Cardiac muscle cell (in vitro differentiated cells and primary cell): ENCODE data around the gene USP54. TPM values are rescaled to one million over a fixed set of nuclear protein-coding genes. Genes with fewer than 3 reads are reported as not detected.

Source experiments
- DNase-seq, 2 donors: peaks; one replicate each; pipeline versions ENCODE4 v3.0.0 to v3.0.0-alpha.2; 2010 to 2017; ENCODE audit warnings: low read depth in 1 of 2, low spot score in 1 of 2
- H3K27ac ChIP-seq: fragments of 200-600 bp; sonication (generic); 2 replicates; pipeline ENCODE4 v1.5.1; 2016
- H3K27me3 ChIP-seq: fragments of 200-600 bp; sonication (generic); 2 replicates; pipeline ENCODE4 v1.6.0; 2016; ENCODE audit warnings: control low read depth
- H3K36me3 ChIP-seq: fragments of 200-600 bp; sonication (generic); 2 replicates; pipeline ENCODE4 v1.5.1; 2016; ENCODE audit warnings: control low read depth
- H3K4me1 ChIP-seq: fragments of 200-600 bp; sonication (generic); 2 replicates; pipeline ENCODE4 v1.8.1; 2017; ENCODE audit warnings: low read depth, mild to moderate bottlenecking, mixed run types
- H3K4me3 ChIP-seq: fragments of 200-600 bp; sonication (generic); 2 replicates; pipeline ENCODE4 v1.5.1; 2016; ENCODE audit warnings: mild to moderate bottlenecking
- H3K9me3 ChIP-seq: fragments of 200-600 bp; sonication (generic); 2 replicates; pipeline ENCODE4 v1.5.1; 2017; ENCODE audit warnings: low read depth, mild to moderate bottlenecking, control low read depth
- polyA plus RNA-seq: library from polyadenylated mRNA; unstranded; fragments of >200 nt; fragmentation: Nextera tagmentation; extraction: Ambion mirVana; gene quantifications from 2 replicates; pipeline ENCODE4 v1.2.1, GENCODE V29; 2016
- total RNA-seq: library from RNA; depleted of rRNA; stranded (reverse); fragments of >200 nt; gene quantifications from 2 replicates; pipeline ENCODE4 v1.2.3, GENCODE V29; 2016
- TF ChIP-seq, protein P1 (sequence below): IDR thresholded peaks from 2 replicates; pipeline ENCODE4 v1.5.1; 2012; ENCODE audit warnings: low read depth, mild to moderate bottlenecking, low read length

Gene USP54
- total and polyA plus RNA-seq, 2 experiments from 2014 or later = 10.6 to 12.4 TPM

DNA sequence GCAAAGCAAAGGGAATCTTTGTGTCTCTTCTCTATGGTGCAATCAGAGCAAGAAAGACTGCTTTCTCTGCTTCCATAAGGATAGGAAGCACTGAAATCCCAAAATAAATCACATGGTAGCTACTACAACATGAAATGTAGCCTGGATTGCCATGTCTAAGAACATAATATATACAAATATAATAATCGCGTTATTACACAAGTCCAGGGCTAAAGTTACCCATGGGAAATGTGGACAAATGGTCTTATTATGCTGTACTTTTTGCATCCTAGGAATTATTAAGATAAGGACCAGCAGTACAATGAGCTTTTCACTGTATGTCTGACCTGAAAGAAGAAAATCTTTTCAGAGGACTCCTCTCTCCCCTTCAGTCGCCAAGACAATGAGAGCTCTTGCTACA lies 71.8 kb downstream of the USP54 start:
- DNase-seq = no peak
- Histone ChIP-seq H3K27ac (no peak overlapping the region), H3K4me3 (no peak overlapping the region), H3K36me3 (peaks cover 18% of the 10 kb centered on the region), H3K27me3 (no peaks in the 10 kb centered on the region), H3K4me1 (peaks cover 7% of the 10 kb centered on the region), H3K9me3 (no peaks in the 10 kb centered on the region)
- TF ChIP-seq, protein P1, sequence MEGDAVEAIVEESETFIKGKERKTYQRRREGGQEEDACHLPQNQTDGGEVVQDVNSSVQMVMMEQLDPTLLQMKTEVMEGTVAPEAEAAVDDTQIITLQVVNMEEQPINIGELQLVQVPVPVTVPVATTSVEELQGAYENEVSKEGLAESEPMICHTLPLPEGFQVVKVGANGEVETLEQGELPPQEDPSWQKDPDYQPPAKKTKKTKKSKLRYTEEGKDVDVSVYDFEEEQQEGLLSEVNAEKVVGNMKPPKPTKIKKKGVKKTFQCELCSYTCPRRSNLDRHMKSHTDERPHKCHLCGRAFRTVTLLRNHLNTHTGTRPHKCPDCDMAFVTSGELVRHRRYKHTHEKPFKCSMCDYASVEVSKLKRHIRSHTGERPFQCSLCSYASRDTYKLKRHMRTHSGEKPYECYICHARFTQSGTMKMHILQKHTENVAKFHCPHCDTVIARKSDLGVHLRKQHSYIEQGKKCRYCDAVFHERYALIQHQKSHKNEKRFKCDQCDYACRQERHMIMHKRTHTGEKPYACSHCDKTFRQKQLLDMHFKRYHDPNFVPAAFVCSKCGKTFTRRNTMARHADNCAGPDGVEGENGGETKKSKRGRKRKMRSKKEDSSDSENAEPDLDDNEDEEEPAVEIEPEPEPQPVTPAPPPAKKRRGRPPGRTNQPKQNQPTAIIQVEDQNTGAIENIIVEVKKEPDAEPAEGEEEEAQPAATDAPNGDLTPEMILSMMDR = no peak

DNA sequence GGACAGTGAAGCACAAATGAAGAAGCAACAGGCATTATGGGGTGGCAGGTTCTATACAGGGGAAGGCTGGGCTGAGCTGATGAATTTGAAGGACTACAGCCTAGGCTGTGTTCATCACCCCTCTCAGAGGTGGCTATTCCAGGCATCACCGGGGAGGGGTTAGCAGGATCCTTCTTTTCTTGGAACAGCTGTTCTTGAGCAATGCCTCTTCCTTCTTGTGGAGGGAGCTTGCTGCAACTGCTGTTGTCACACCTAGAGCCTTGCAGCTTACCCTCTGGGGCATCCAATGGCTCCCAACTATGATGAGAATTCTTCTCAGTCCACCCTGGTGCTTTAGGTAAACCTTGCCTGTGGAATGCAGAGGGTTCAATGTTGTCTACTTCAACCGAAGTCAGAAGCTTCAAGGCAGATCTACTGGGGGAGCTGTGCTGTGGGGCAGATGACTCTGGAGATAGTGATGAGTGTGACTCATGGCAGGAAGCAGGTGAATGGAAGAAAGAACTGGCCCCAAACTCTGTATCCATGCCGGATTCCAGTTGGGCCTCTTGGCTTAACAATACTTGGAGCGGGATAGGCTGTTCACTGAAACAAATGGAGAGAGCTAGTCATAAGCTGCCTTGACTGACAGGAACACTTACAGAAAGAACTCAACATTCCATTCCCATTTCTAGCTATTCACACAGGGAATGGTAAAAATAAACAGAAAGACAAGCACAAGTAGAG lies 73.8 kb downstream of the USP54 start:
- H3K36me3 ChIP-seq = peaks cover 11% of the 10 kb centered on the region
- H3K27ac ChIP-seq = peak overlapping the region; percentile 67
- no peak for DNase-seq
- H3K4me1 ChIP-seq = peaks cover 7% of the 10 kb centered on the region
- no peak overlapping the region for H3K4me3 ChIP-seq
- H3K27me3 ChIP-seq = no peaks in the 10 kb centered on the region
- TF ChIP-seq, protein P1 = no peak
- H3K9me3 ChIP-seq = no peaks in the 10 kb centered on the region

DNA sequence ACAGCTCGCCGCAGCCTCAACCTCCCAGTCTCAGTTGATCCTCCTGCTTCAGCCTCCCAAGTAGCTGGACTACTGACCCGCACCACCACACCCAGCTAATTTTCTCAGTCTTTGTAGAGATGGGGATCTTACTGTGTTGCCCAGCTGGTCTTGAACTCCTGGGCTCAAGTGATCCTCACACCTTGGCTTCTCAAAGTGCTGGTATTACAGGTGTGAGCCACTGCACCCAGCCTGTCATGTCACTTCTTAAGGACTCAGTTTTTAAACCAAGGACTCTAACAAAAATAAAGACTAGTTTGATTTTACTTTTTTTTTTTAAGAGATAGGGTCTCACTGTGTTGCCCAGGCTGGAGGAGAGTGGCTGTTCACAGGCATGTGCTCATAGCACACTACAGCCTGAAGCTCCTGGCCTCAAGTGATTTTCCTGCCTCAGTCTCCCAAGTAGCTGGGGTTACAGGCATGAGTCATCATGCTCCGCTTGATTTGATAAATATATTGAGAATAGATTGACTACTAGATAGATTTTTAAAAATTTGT lies 78.9 kb downstream of the USP54 start:
- H3K27ac ChIP-seq = no peak overlapping the region

DNA sequence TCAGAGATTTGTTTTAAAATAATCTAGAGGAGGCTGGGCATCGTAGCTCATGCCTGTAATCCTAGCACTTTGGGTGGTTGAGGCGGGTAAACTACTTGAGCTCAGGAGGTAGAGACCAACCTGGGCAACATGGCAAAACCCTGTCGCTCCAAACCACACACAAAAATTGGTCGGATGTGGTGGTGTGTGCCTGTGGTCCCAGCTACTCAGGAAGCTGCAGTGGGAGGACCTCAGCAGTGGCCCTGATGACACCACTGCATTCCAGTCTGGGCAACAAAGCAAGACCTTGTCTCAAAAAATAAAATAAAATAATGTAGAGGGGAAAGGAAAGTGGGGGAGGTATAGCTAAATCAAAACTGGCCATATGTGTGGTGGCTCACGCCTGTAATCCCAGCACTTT lies 81.4 kb downstream of the USP54 start:
- Histone ChIP-seq H3K4me3 (no peak overlapping the region), H3K4me1 (no peaks in the 10 kb centered on the region), H3K27ac (no peak overlapping the region), H3K9me3 (no peaks in the 10 kb centered on the region), H3K27me3 (no peaks in the 10 kb centered on the region), H3K36me3 (peaks cover 2% of the 10 kb centered on the region)
- TF ChIP-seq, protein P1 = no peak
- DNase-seq = no peak

More for the DNA sequence above, 78.9 kb downstream of the USP54 start:
- TF ChIP-seq, protein P1 = no peak
- H3K27me3 ChIP-seq = no peaks in the 10 kb centered on the region
- H3K4me1 ChIP-seq = no peaks in the 10 kb centered on the region
- no peaks in the 10 kb centered on the region for H3K36me3 ChIP-seq
- no peak overlapping the region for H3K4me3 ChIP-seq
- no peak for DNase-seq
- H3K9me3 ChIP-seq = no peaks in the 10 kb centered on the region

DNA sequence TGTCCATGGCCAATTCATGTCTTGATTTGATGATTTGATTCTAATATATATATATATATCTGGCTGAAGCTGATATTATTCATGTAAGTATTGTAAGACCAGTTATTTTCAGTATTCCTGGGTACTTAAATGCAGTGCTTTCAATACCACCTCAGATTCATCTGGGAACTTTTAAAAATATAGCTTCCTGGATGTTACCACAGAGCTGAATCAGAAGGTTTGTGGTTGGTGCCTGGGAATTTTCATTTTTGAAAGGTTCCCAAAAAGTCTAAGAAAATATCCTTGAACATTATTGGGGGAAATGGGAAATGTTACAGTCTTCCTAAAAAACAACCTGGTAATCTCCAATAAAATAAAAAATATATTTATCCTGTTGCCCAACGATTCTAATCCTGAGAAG lies 84.7 kb downstream of the USP54 start:
- H3K9me3 ChIP-seq = no peaks in the 10 kb centered on the region
- H3K4me1 ChIP-seq = no peaks in the 10 kb centered on the region
- TF ChIP-seq, protein P1 = no peak
- no peaks in the 10 kb centered on the region for H3K27me3 ChIP-seq
- DNase-seq = no peak
- peaks cover 8% of the 10 kb centered on the region for H3K36me3 ChIP-seq
- no peak overlapping the region for H3K27ac ChIP-seq
- no peak overlapping the region for H3K4me3 ChIP-seq
